Medulla oblongata (tissue), 1 donor: ENCODE results near the gene LYRM4.
A peak's percentile ranks its signal among the peaks of the same experiment; 100 is the strongest.

Source experiments
- DNase-seq: peaks from one replicate; pipeline ENCODE4 v3.0.0-alpha.2; 2015; ENCODE audit errors: extremely low spot score

LYRM4 gene

GRCh38 chr6:5280920-5281319 is 20.2 kb upstream of the LYRM4 start:
- DNase-seq = no peak

GRCh38 chr6:5279891-5280338 is 19.2 kb upstream of the LYRM4 start:
- no peak for DNase-seq

- no peak for DNase-seq
These were observed 17.9 kb upstream of the LYRM4 start for GRCh38 chr6:5278565-5279120.

GRCh38 chr6:5278047-5278446 is 17.3 kb upstream of the LYRM4 start:
- no peak for DNase-seq

GRCh38 chr6:5277589-5277988 is 16.8 kb upstream of the LYRM4 start:
- DNase-seq = no peak

- DNase-seq = no peak
These were observed 15.8 kb upstream of the LYRM4 start for GRCh38 chr6:5276581-5276980.

- no peak for DNase-seq
These were observed 14.7 kb upstream of the LYRM4 start for GRCh38 chr6:5275497-5275896.

GRCh38 chr6:5274231-5274630 is 13.5 kb upstream of the LYRM4 start:
- no peak for DNase-seq

- no peak for DNase-seq
These were observed 11.2 kb upstream of the LYRM4 start for GRCh38 chr6:5271926-5272325.

GRCh38 chr6:5270093-5270680 is 9.4 kb upstream of the LYRM4 start:
- no peak for DNase-seq

- no peak for DNase-seq
These were observed 5.7 kb upstream of the LYRM4 start for GRCh38 chr6:5266423-5266822.

- peak; percentile 35 for DNase-seq
These were observed 877 bp upstream of the LYRM4 start for GRCh38 chr6:5261545-5262109.

- DNase-seq = peak; percentile 26
These were observed 584 bp downstream of the LYRM4 start for GRCh38 chr6:5260111-5260620.

- DNase-seq = no peak
These were observed 1.3 kb downstream of the LYRM4 start for GRCh38 chr6:5259428-5259827.

GRCh38 chr6:5257400-5257799 is 3.4 kb downstream of the LYRM4 start:
- DNase-seq = no peak

GRCh38 chr6:5256952-5257351 is 3.8 kb downstream of the LYRM4 start:
- DNase-seq = no peak

GRCh38 chr6:5250911-5251310 is 9.8 kb downstream of the LYRM4 start:
- no peak for DNase-seq

GRCh38 chr6:5250451-5250850 is 10.3 kb downstream of the LYRM4 start:
- DNase-seq = no peak

- no peak for DNase-seq
These were observed 11.2 kb downstream of the LYRM4 start for GRCh38 chr6:5249451-5250122.

- DNase-seq = no peak
These were observed 12.2 kb downstream of the LYRM4 start for GRCh38 chr6:5248302-5249098.

- no peak for DNase-seq
These were observed 13.5 kb downstream of the LYRM4 start for GRCh38 chr6:5247201-5247600.
